Activated CD4-positive, alpha-beta T cell treated with anti-CD3 and anti-CD28 coated beads for 36 hours (primary cell): Measurements from ENCODE around the gene IFTAP. TPM values are rescaled to one million over a fixed set of nuclear protein-coding genes. Genes with fewer than 3 reads are reported as not detected.
A peak's percentile ranks its signal among the peaks of the same experiment; 100 is the strongest.
"Not testable (repeated sequence)": the region's sequence is repeated elsewhere in the genome, so short reads cannot be mapped to it uniquely, and the experiment has no call there.

Experiments
- ATAC-seq: fragments of 200-7000 bp; cut with Tn5 transposase; one replicate; pipeline ENCODE4 v1.10.0; 2021; ENCODE audit warnings: mild to moderate bottlenecking, moderate library complexity
- CTCF ChIA-PET: fragments of 350-600 bp; sonication (Branson Sonifier 250); formaldehyde crosslinking; loops from one replicate; lab custom pipeline; 2021; ENCODE audit warnings: antibody characterized with exemption; lab: Charles Lee
- POLR2A ChIA-PET: fragments of 350-600 bp; sonication (Branson Sonifier 250); formaldehyde crosslinking; loops from one replicate; lab custom pipeline; 2021; ENCODE audit warnings: antibody characterized with exemption, inconsistent platforms; lab: Charles Lee
- DNase-seq: peaks from one replicate; pipeline ENCODE4 v3.0.0-alpha.2; 2020
- H3K27ac Mint-ChIP-seq: one replicate; pipeline ENCODE4 v1.8.0; 2021; ENCODE audit warnings: mixed read lengths
- H3K27me3 Mint-ChIP-seq: one replicate; pipeline ENCODE4 v1.8.0; 2021; ENCODE audit warnings: mixed read lengths
- H3K36me3 Mint-ChIP-seq: one replicate; pipeline ENCODE4 v1.8.0; 2021; ENCODE audit warnings: low read depth, mixed read lengths
- H3K4me1 Mint-ChIP-seq: one replicate; pipeline ENCODE4 v1.8.0; 2021; ENCODE audit warnings: mixed read lengths
- H3K4me3 Mint-ChIP-seq: one replicate; pipeline ENCODE4 v1.8.0; 2021; ENCODE audit warnings: mild to moderate bottlenecking, moderate library complexity, mixed read lengths
- H3K9me3 Mint-ChIP-seq: one replicate; pipeline ENCODE4 v1.8.0; 2021; ENCODE audit warnings: low read depth, mixed read lengths
- intact Hi-C, 2 experiments: fragments of 100-400 bp; cut with DNase I in 1 of 2; cut with micrococcal nuclease in 1 of 2; formaldehyde crosslinking; loops; one replicate each; pipeline versions ENCODE4 v1.14.2 to v1.15.1; 2022 to 2024; cut with DNase I, micrococcal nuclease
- total RNA-seq, 2 experiments: library from RNA; stranded (reverse); gene quantifications; one replicate each; pipeline ENCODE4 v1.2.3, GENCODE V29; 2021

Gene IFTAP
- total RNA-seq, 2 experiments from 2014 or later, result 5.7 to 6.3 TPM

GRCh38 chr11:36657610-36658267 lies 63.4 kb downstream of the IFTAP start:
- Mint-ChIP-seq H3K36me3 (no peaks in the 10 kb centered on the region), H3K27me3 (no peaks in the 10 kb centered on the region), H3K9me3 (peaks cover 2% of the 10 kb centered on the region), H3K4me3 (no peak overlapping the region), H3K27ac (no peak overlapping the region), H3K4me1 (no peaks in the 10 kb centered on the region)
- ATAC-seq, result no peak
- intact Hi-C loops, result no loop called here
- ChIA-PET CTCF (interaction anchor here (0.6 to 1.4 kb wide), 3 partner anchors 14 to 117 kb away, joined by 3 to 4 read pairs (median 3); no protein-coding TSS in a partner anchor), POLR2A (no interaction called here)
- DNase-seq, result peak; percentile 27

DNA sequence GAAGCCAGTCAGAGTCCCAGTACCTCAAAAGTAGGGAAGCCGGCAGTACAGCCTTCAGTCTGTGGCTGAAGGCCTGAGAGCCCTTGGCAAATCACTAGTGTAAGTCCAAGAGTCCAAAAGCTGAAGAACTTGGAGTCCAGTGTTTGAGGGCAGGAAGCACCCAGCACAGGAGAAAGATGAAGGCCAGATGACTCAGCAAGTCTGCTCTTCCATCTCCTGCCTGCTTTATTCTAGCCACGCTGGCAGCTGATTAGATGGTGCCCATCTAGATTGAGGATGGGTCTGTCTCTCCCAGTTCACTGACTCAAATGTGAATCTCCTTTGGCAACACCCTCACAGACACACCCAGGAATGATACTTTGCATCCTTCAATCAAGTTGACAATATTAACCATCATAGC lies 67.1 kb downstream of the IFTAP start:
- DNase-seq, POLR2A ChIA-PET, H3K36me3 Mint-ChIP-seq, H3K27ac Mint-ChIP-seq, H3K27me3 Mint-ChIP-seq, H3K4me3 Mint-ChIP-seq, ATAC-seq, intact Hi-C loops, H3K9me3 Mint-ChIP-seq, H3K4me1 Mint-ChIP-seq: not testable (repeated sequence)
- CTCF ChIA-PET, result interaction anchor here (0.8 to 2.8 kb wide), 2 partner anchors 10 to 12 kb away, joined by 3 to 13 read pairs; no protein-coding TSS in a partner anchor

DNA sequence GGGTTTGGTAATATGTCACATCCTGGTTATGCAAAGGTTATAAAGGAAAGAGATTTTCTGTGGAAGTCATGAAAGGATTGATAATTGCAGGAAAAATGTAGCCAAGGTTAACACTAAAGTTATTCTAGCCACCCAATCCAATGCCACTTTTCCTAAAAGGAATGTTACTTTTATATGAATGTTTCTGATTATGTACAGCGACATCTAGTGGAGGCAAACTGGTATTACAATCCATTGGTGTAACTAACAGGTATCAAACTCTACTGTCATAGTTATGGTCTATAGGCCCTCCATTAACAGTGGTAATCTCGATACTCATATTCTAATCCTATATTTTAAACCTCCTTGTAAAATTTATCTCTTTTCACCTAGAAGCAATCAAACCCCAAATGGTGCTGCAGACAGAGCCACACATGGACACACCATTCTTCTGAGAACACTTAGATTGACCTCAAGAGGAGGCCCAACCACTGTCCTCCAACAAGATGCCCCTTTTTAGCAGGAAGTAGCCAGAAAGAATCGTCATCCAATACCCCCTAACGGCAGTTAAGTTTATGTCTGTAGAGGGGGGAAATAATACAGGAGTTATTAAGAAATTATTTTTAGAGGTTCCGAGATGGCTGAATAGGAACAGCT lies 78.6 kb downstream of the IFTAP start:
- no peaks in the 10 kb centered on the region for H3K4me1 Mint-ChIP-seq

DNA sequence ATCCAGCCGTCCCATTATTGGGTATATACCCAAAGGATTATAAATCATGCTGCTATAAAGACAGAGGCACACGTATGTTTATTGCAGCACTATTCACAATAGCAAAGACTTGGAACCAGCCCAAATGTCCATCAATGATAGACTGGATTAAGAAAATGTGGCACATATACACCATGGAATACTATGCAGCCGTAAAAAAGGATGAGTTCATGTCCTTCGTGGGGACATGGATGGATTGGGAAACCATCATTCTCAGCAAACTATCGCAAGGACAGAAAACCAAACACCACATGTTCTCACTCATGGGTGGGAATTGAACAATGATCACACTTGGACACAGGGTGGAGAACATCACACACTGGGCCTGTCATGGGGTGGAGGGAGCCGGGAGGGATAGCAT lies 85.2 kb downstream of the IFTAP start:
- H3K9me3 Mint-ChIP-seq, intact Hi-C loops, ATAC-seq, H3K36me3 Mint-ChIP-seq, CTCF ChIA-PET, POLR2A ChIA-PET, DNase-seq, H3K27ac Mint-ChIP-seq, H3K4me1 Mint-ChIP-seq, H3K4me3 Mint-ChIP-seq: not testable (repeated sequence)
- H3K27me3 Mint-ChIP-seq, result peaks cover 36% of the 10 kb centered on the region

More for the DNA sequence above, 78.6 kb downstream of the IFTAP start:
- ChIA-PET POLR2A (no interaction called here), CTCF (interaction anchor here (0.6 to 4.2 kb wide), 10 partner anchors 12 to 110 kb away, joined by 3 to 49 read pairs (median 4); no protein-coding TSS in a partner anchor)
- intact Hi-C loops, result loop anchor here (1.0 to 5.0 kb wide), 4 partner anchors 74 to 381 kb away; no protein-coding TSS in a partner anchor
- DNase-seq (no peak), ATAC-seq (no peak)
- Mint-ChIP-seq H3K36me3 (peaks cover 2% of the 10 kb centered on the region), H3K27ac (no peak overlapping the region), H3K4me3 (no peak overlapping the region), H3K9me3 (peaks cover 3% of the 10 kb centered on the region), H3K27me3 (peaks cover 24% of the 10 kb centered on the region)

DNA sequence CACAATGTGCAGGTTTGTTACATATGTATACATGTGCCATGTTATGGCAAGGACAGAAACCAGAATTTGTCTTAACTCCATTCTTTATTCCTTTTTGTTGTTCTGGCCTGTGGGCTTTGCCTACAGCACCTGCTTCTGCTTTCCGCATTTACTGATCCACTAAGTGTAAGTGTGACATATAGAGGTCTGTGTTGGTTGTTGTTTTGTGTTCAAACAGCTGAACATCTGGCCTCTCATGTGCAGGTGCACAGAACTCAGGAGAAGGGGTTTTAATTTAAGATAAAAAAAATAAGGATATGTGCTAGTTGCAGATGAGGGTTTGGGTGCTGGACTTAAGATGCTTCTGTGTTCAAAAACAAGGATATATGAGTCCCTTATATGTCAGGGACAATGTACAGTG lies 89.5 kb downstream of the IFTAP start:
- H3K9me3 Mint-ChIP-seq, result peaks cover 2% of the 10 kb centered on the region
- no peak for ATAC-seq
- CTCF ChIA-PET, result interaction anchor here (1.4 kb wide), 1 partner anchor 120 kb away, joined by 3 read pairs; no protein-coding TSS in a partner anchor
- no peak overlapping the region for H3K27ac Mint-ChIP-seq
- DNase-seq, result no peak
- intact Hi-C loops, result no loop called here
- H3K4me3 Mint-ChIP-seq, result no peak overlapping the region
- H3K36me3 Mint-ChIP-seq, result no peaks in the 10 kb centered on the region
- H3K27me3 Mint-ChIP-seq, result peaks cover 44% of the 10 kb centered on the region
- POLR2A ChIA-PET, result no interaction called here
- peaks cover 13% of the 10 kb centered on the region for H3K4me1 Mint-ChIP-seq

GRCh38 chr11:36684840-36685801 lies 90.8 kb downstream of the IFTAP start:
- intact Hi-C loops, result no loop called here
- H3K36me3 Mint-ChIP-seq, result no peaks in the 10 kb centered on the region
- POLR2A ChIA-PET, result no interaction called here
- no peak overlapping the region for H3K27ac Mint-ChIP-seq
- H3K9me3 Mint-ChIP-seq, result peaks cover 2% of the 10 kb centered on the region
- H3K27me3 Mint-ChIP-seq, result peaks cover 47% of the 10 kb centered on the region
- DNase-seq, result peak; percentile 47
- peak; percentile 71 for ATAC-seq
- H3K4me1 Mint-ChIP-seq, result peaks cover 13% of the 10 kb centered on the region
- CTCF ChIA-PET, result interaction anchor here (0.5 to 1.4 kb wide), 9 partner anchors 11 to 1845 kb away, joined by 3 to 5 read pairs (median 3); no protein-coding TSS in a partner anchor
- no peak overlapping the region for H3K4me3 Mint-ChIP-seq

DNA sequence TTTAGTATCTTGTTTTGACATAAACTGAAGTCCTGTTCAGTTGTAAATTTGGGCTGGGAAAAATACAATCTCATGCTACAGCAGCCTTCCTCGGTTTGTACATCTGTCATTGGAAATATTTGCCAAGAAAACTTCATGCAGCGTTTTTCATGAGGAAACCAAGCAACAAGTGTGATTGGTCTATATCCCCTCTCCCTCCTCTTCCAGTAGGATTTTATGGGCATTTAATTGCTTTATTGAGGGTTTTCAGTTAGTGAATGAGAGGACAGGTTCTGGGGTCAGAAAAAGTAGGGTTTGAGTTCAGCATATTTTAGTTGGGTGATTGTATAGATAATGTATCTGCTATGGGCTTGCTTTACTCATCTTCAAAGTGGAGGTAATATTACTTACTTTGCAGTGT lies 93.8 kb downstream of the IFTAP start:
- Mint-ChIP-seq H3K9me3 (no peaks in the 10 kb centered on the region), H3K27ac (no peak overlapping the region), H3K27me3 (peaks cover 47% of the 10 kb centered on the region), H3K4me3 (no peak overlapping the region), H3K4me1 (peaks cover 13% of the 10 kb centered on the region), H3K36me3 (no peaks in the 10 kb centered on the region)
- intact Hi-C loops, result no loop called here
- POLR2A ChIA-PET, result no interaction called here
- ATAC-seq, result no peak
- CTCF ChIA-PET, result interaction anchor here (1.7 kb wide), 1 partner anchor 59 kb away, joined by 3 read pairs; no protein-coding TSS in a partner anchor
- DNase-seq, result no peak

DNA sequence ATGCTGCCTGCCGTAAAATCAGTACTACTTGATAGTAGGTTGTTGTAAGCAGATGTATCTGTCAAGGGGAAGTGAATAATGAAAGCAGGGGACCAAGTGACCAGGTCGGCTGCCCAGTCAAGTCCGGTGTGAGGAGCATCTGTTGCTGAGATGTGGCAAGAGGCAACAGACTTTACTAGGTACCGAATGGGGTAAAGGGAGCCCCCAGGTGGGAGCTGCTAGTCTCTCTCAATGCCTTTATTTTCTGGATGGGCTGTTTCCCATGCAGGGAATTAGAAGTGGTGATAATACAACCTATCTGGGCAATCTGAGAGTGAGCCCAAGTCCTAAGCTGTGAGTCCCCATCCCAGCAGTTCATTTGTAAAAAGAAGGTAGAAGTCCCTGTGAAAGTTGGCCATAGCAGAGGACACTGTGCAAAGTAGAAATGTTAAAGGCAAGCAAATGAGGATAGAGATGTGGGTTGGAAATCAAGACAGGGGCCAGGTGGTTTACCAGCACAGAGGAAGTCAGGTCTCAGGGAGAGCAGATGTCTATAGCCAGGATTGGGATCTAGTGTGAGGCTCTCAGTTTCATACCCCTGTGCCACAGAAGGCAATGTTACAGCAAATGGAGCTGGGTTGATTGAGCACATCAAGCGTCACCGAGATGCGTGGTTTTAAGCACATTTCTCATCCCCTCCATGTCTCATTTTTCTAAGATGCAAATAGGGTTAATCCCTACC lies 94.4 kb downstream of the IFTAP start:
- ChIA-PET POLR2A (no interaction called here), CTCF (interaction anchor here (0.8 to 1.7 kb wide), 5 partner anchors 17 to 125 kb away, joined by 3 to 4 read pairs (median 3); no protein-coding TSS in a partner anchor)
- intact Hi-C loops, result no loop called here
- peaks cover 47% of the 10 kb centered on the region for H3K27me3 Mint-ChIP-seq
- H3K4me1 Mint-ChIP-seq, result peaks cover 13% of the 10 kb centered on the region
- no peaks in the 10 kb centered on the region for H3K36me3 Mint-ChIP-seq
- ATAC-seq (no peak), DNase-seq (no peak)
- no peaks in the 10 kb centered on the region for H3K9me3 Mint-ChIP-seq
- H3K4me3 Mint-ChIP-seq, result no peak overlapping the region
- no peak overlapping the region for H3K27ac Mint-ChIP-seq

DNA sequence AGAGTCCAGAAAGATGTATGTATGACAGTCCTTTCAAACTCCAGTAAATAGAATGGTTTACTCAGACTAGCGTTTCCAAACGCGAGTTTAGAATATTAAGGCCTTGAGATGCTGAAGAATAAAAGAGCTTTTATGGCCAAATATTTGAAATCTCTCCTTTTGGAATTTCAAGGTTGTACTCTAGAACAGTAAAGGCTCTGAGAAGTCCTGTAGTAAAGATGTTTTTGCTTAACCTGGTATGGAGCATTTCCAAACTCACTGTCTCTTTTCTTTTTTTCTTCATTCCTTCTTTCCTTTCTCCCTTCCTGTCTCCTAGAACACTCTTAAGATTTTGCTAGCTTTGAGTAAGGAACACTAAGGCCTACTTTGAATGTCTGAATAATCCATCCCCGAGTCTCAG lies 95.1 kb downstream of the IFTAP start:
- DNase-seq (no peak), ATAC-seq (no peak)
- ChIA-PET POLR2A (no interaction called here), CTCF (interaction anchor here (0.8 to 1.4 kb wide), 5 partner anchors 18 to 397 kb away, joined by 3 to 4 read pairs (median 3); no protein-coding TSS in a partner anchor)
- no peak overlapping the region for H3K27ac Mint-ChIP-seq
- intact Hi-C loops, result no loop called here
- H3K9me3 Mint-ChIP-seq, result no peaks in the 10 kb centered on the region
- H3K4me3 Mint-ChIP-seq, result no peak overlapping the region
- H3K27me3 Mint-ChIP-seq, result peaks cover 45% of the 10 kb centered on the region
- H3K4me1 Mint-ChIP-seq, result peaks cover 11% of the 10 kb centered on the region
- no peaks in the 10 kb centered on the region for H3K36me3 Mint-ChIP-seq

DNA sequence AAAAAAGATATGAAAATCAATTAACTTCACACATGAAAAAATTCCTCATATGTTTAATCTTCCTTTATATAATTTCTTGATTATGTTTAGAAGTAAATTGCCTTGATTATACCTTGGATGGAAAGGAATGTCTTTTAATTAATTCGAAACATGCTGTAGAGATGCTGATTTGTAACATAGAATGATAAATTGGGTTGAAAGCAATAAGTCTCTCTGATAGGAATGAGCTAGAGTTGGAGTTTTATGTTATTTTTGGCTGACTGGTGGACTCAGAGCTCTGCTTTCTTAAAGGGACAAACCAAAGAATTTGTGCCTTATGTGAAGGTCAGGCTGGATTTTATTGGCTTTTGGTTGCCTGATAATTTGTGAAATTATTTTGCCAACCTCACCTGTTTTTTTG lies 98.4 kb downstream of the IFTAP start:
- H3K9me3 Mint-ChIP-seq, result no peaks in the 10 kb centered on the region
- peaks cover 36% of the 10 kb centered on the region for H3K27me3 Mint-ChIP-seq
- H3K4me1 Mint-ChIP-seq, result no peaks in the 10 kb centered on the region
- ChIA-PET POLR2A (no interaction called here), CTCF (interaction anchor here (0.5 to 1.2 kb wide), 7 partner anchors 10 to 909 kb away, joined by 3 to 6 read pairs (median 4); no protein-coding TSS in a partner anchor)
- intact Hi-C loops, result no loop called here
- no peak overlapping the region for H3K4me3 Mint-ChIP-seq
- no peaks in the 10 kb centered on the region for H3K36me3 Mint-ChIP-seq
- no peak overlapping the region for H3K27ac Mint-ChIP-seq
- ATAC-seq (no peak), DNase-seq (no peak)
